Thoracic aorta endothelial cell (primary cell): ENCODE data around the gene DIS3L. TPM values are rescaled to one million over a fixed set of nuclear protein-coding genes. Genes with fewer than 3 reads are reported as not detected.

Source experiments
- small RNA-seq: library from RNA; depleted of rRNA; stranded (forward); fragments of <200 nt; gene quantifications from one replicate; pipeline ENCODE3, GENCODE V24; 2012
- total RNA-seq: library from RNA; depleted of rRNA; stranded (reverse); fragments of >200 nt; gene quantifications from 2 replicates; pipeline ENCODE4 v1.2.3, GENCODE V29; 2012

Gene DIS3L
- total RNA-seq: 23.5 and 53.4 TPM in 2 replicates

GRCh38 chr15:66293419-66294156 is at the start of gene DIS3L:
Gene DIS3L (plus strand): TSS chr15:66293568. CDS start chr15:66293597, 29 bp downstream.

GRCh38 chr15:66253418-66254088 is 39.8 kb upstream of the DIS3L start, which contains the start of gene MEGF11:
Gene MEGF11 (minus strand): TSS chr15:66253750. CDS start chr15:66128403, 125,347 bp downstream.

GRCh38 chr15:66356359-66357236 is 63.2 kb downstream of the DIS3L start, which contains the start of gene TIPIN:
Gene TIPIN (minus strand): TSS chr15:66356685. CDS start chr15:66352947, 3,738 bp downstream.

Small RNAs within 50 kb of the gene (small RNA-seq; reads per million reads assigned to genes)
- gene RF00019 (not detected), gene SCARNA14 (71.4 reads per million, percentile 98 among the genes with 10 or more reads in this experiment)

Other genes with a start within 250 kb of the DIS3L start
- under 0.01 TPM in 1 of 2 replicates, not detected in the other for gene MEGF11, start 39.8 kb upstream of the DIS3L start, total RNA-seq
- 16.9 and 18.8 TPM in 2 replicates for gene TIPIN, start 63.1 kb downstream of the DIS3L start, total RNA-seq
- gene MAP2K1, start 93.3 kb downstream of the DIS3L start, total RNA-seq: 72.5 and 80.6 TPM in 2 replicates
- gene SNAPC5, start 204.2 kb downstream of the DIS3L start, total RNA-seq: 11.2 and 12.0 TPM in 2 replicates
- gene RPL4, start 211.3 kb downstream of the DIS3L start, total RNA-seq: 3,099 and 3,187 TPM in 2 replicates
- gene ZWILCH, start 211.8 kb downstream of the DIS3L start, total RNA-seq: 53.5 and 56.5 TPM in 2 replicates